GM23248 (cell line): ENCODE data around the gene CHDH. TPM values are rescaled to one million over a fixed set of nuclear protein-coding genes. Genes with fewer than 3 reads are reported as not detected.

Experiments used
- DNase-seq: peaks from one replicate; pipeline ENCODE4 v3.0.0-alpha.2; 2015
- H2AFZ ChIP-seq: fragments of 200-600 bp; sonication (generic); 2 replicates; pipeline ENCODE4 v1.6.1; 2016; ENCODE audit warnings: antibody characterized with exemption
- H3F3A ChIP-seq: fragments of 200-600 bp; sonication (generic); 2 replicates; pipeline ENCODE4 v1.6.1; 2016; ENCODE audit warnings: mild to moderate bottlenecking, antibody characterized with exemption, mixed run types; ENCODE audit not compliant: insufficient read depth
- H3K27ac ChIP-seq: fragments of 200-600 bp; sonication (generic); 2 replicates; pipeline ENCODE4 v1.5.1; 2016; ENCODE audit warnings: mild to moderate bottlenecking
- H3K27me3 ChIP-seq: fragments of 200-600 bp; sonication (generic); replicated peaks from 2 replicates; pipeline ENCODE4 v1.6.1; 2016; ENCODE audit warnings: mild to moderate bottlenecking; ENCODE audit not compliant: insufficient read depth
- H3K36me3 ChIP-seq: fragments of 200-600 bp; sonication (generic); 2 replicates; pipeline ENCODE4 v1.6.1; 2016; ENCODE audit warnings: low read depth, mild to moderate bottlenecking
- H3K4me1 ChIP-seq: fragments of 200-600 bp; sonication (generic); 2 replicates; pipeline ENCODE4 v1.6.1; 2016; ENCODE audit warnings: mild to moderate bottlenecking; ENCODE audit not compliant: insufficient read depth
- H3K4me2 ChIP-seq: fragments of 200-600 bp; sonication (generic); one replicate; pipeline ENCODE4 v1.6.1; 2016; ENCODE audit warnings: mild to moderate bottlenecking; ENCODE audit not compliant: unreplicated experiment
- H3K4me3 ChIP-seq: fragments of 200-600 bp; sonication (generic); 2 replicates; pipeline ENCODE4 v1.5.1; 2016; ENCODE audit warnings: mild to moderate bottlenecking
- H3K79me2 ChIP-seq: fragments of 200-600 bp; sonication (generic); 2 replicates; pipeline ENCODE4 v1.6.1; 2016; ENCODE audit warnings: mild to moderate bottlenecking; ENCODE audit not compliant: insufficient read depth
- H3K9ac ChIP-seq: fragments of 200-600 bp; sonication (generic); 2 replicates; pipeline ENCODE4 v1.6.1; 2016; ENCODE audit warnings: mild to moderate bottlenecking
- H3K9me2 ChIP-seq: fragments of 200-600 bp; sonication (generic); 2 replicates; pipeline ENCODE4 v1.6.1; 2016; ENCODE audit warnings: mixed run types, mild to moderate bottlenecking, moderate library complexity; ENCODE audit not compliant: insufficient read depth
- H3K9me3 ChIP-seq: fragments of 200-600 bp; sonication (generic); one replicate; pipeline ENCODE4 v1.6.1; 2017; ENCODE audit warnings: low read depth
- H4K20me1 ChIP-seq: fragments of 200-600 bp; sonication (generic); 2 replicates; pipeline ENCODE4 v1.6.0; 2016; ENCODE audit not compliant: insufficient read depth
- EZH2 ChIP-seq: fragments of 200-600 bp; sonication (generic); IDR thresholded peaks from 2 replicates; pipeline ENCODE4 v1.6.1; 2018; ENCODE audit warnings: antibody characterized with exemption, mild to moderate bottlenecking; ENCODE audit not compliant: insufficient read depth, poor library complexity, severe bottlenecking
- EZH2phosphoT487 ChIP-seq: fragments of 200-600 bp; sonication (generic); IDR thresholded peaks from 2 replicates; pipeline ENCODE4 v1.6.1; 2018; ENCODE audit warnings: antibody characterized with exemption, moderate library complexity, mild to moderate bottlenecking, low read depth; ENCODE audit not compliant: insufficient read depth
- WGBS, 2 experiments: methylation state at CpG; one replicate each; pipeline ENCODE4 v1.1.6; 2015 to 2017; ENCODE audit warnings: low lambda C conversion rate in 2 of 2, low coverage in 1 of 2; ENCODE audit errors: missing lambda C conversion rate in 2 of 2; 5-methylcytosine and 5-hydroxymethylcytosine counted together
- in situ Hi-C: fragments of 300-500 bp; cut with MboI; formaldehyde crosslinking; loops from 2 replicates; pipeline ENCODE4 v1.15.0; 2020
- polyA plus RNA-seq: library from polyadenylated mRNA; unstranded; fragments of >200 nt; fragmentation: Nextera tagmentation; extraction: Ambion mirVana; gene quantifications from 2 replicates; pipeline ENCODE4 v1.2.1, GENCODE V29; 2016
- total RNA-seq: library from RNA; depleted of rRNA; stranded (reverse); fragments of >200 nt; shearing (Covaris generic); gene quantifications from 2 replicates; pipeline ENCODE4 v1.2.3, GENCODE V29; 2014

The CHDH gene
- total and polyA plus RNA-seq, 2 experiments from 2014 or later: 0.11 TPM; not detected in 1

GRCh38 chr3:53813876-53814275 is 32.3 kb downstream of the CHDH start:
- no peaks in the 10 kb centered on the region for H3K9me2 ChIP-seq
- WGBS, 2 experiments: 80 to 81% methylated on average over 10 of the region's 10 CpGs
- no peak overlapping the region for H3K4me3 ChIP-seq
- no peaks in the 10 kb centered on the region for H3K27me3 ChIP-seq
- no peak for TF ChIP-seq EZH2phosphoT487
- no peak for TF ChIP-seq EZH2
- H3K4me2 ChIP-seq: no peak overlapping the region
- no peak for DNase-seq
- H3K9ac ChIP-seq: no peak overlapping the region
- no peaks in the 10 kb centered on the region for H3K4me1 ChIP-seq
- H3F3A ChIP-seq: no peaks in the 10 kb centered on the region
- H2AFZ ChIP-seq: no peak overlapping the region
- H3K36me3 ChIP-seq: no peaks in the 10 kb centered on the region
- no peaks in the 10 kb centered on the region for H3K79me2 ChIP-seq
- H4K20me1 ChIP-seq: no peaks in the 10 kb centered on the region
- H3K9me3 ChIP-seq: no peaks in the 10 kb centered on the region
- in situ Hi-C loops: no loop called here
- H3K27ac ChIP-seq: no peak overlapping the region

GRCh38 chr3:53813229-53813628 is 33.0 kb downstream of the CHDH start:
- Histone ChIP-seq H3K9ac (no peak overlapping the region), H3K79me2 (no peaks in the 10 kb centered on the region), H4K20me1 (no peaks in the 10 kb centered on the region), H3K4me2 (no peak overlapping the region), H3K4me3 (no peak overlapping the region), H3K27me3 (no peaks in the 10 kb centered on the region), H3K36me3 (no peaks in the 10 kb centered on the region), H3K9me3 (no peaks in the 10 kb centered on the region), H3K4me1 (no peaks in the 10 kb centered on the region), H2AFZ (no peak overlapping the region), H3K9me2 (no peaks in the 10 kb centered on the region), H3K27ac (no peak overlapping the region), H3F3A (no peaks in the 10 kb centered on the region)
- in situ Hi-C loops: no loop called here
- TF ChIP-seq EZH2phosphoT487 (no peak), EZH2 (no peak)
- WGBS, 2 experiments: 59 to 71% methylated on average over 5 of the region's 5 CpGs
- no peak for DNase-seq

- TF ChIP-seq EZH2phosphoT487 (no peak), EZH2 (no peak)
- WGBS, 2 experiments: 72 to 82% methylated on average over 4 of the region's 4 CpGs
- H3K79me2 ChIP-seq: no peaks in the 10 kb centered on the region
Measured at GRCh38 chr3:53812434-53812833, 33.8 kb downstream of the CHDH start.

GRCh38 chr3:53811143-53811927 is 34.9 kb downstream of the CHDH start:
- no peaks in the 10 kb centered on the region for H3K9me2 ChIP-seq
- H3K36me3 ChIP-seq: no peaks in the 10 kb centered on the region
- no peaks in the 10 kb centered on the region for H3K9me3 ChIP-seq
- H2AFZ ChIP-seq: no peak overlapping the region
- H3K27ac ChIP-seq: no peak overlapping the region
- H3K4me2 ChIP-seq: no peak overlapping the region
- in situ Hi-C loops: no loop called here
- H3F3A ChIP-seq: no peaks in the 10 kb centered on the region
- DNase-seq: no peak
- no peaks in the 10 kb centered on the region for H4K20me1 ChIP-seq
- 87% methylated on average over 24 of the region's 24 CpGs for WGBS, 2 experiments
- no peak for TF ChIP-seq EZH2
- TF ChIP-seq EZH2phosphoT487: no peak
- no peak overlapping the region for H3K9ac ChIP-seq
- no peak overlapping the region for H3K4me3 ChIP-seq
- peaks cover 8% of the 10 kb centered on the region for H3K4me1 ChIP-seq
- H3K79me2 ChIP-seq: no peaks in the 10 kb centered on the region
- no peaks in the 10 kb centered on the region for H3K27me3 ChIP-seq

More at GRCh38 chr3:53812434-53812833, 33.8 kb downstream of the CHDH start:
- Histone ChIP-seq H2AFZ (no peak overlapping the region), H3K36me3 (no peaks in the 10 kb centered on the region), H3K9me3 (no peaks in the 10 kb centered on the region), H3K4me3 (no peak overlapping the region), H4K20me1 (no peaks in the 10 kb centered on the region), H3K4me2 (no peak overlapping the region), H3K4me1 (no peaks in the 10 kb centered on the region), H3K9ac (no peak overlapping the region), H3K9me2 (no peaks in the 10 kb centered on the region), H3F3A (no peaks in the 10 kb centered on the region), H3K27me3 (no peaks in the 10 kb centered on the region), H3K27ac (no peak overlapping the region)
- in situ Hi-C loops: no loop called here
- DNase-seq: no peak
